Measurements from ENCODE around the gene ANKMY1. TPM values are rescaled to one million over a fixed set of nuclear protein-coding genes. Genes with fewer than 3 reads are reported as not detected.
"Not testable (repeated sequence)": the region's sequence is repeated elsewhere in the genome, so short reads cannot be mapped to it uniquely, and the experiment has no call there.

Gene ANKMY1
- total and polyA plus RNA-seq, 2 experiments from 2014 or later, result 2.3 to 8.9 TPM

DNA sequence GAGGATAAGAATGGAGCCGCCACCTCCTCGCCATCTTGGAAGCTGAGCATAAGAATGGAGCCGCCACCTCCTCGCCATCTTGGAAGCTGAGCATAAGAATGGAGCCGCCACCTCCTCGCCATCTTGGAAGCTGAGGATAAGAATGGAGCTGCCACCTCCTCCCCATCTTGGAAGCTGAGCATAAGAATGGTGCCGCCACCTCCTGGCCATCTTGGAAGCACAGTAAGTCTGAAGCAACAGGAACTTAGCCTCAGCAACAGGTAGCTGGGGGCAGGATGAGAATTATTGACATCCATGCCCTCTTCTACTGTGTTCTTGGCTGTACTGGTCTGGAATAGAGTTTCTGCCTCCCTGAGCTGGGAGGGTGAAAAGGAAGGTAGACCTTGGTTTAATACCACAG, 60.7 kb downstream of the ANKMY1 start:
- not testable (repeated sequence) for H3K27ac ChIP-seq (ENCODE audit: low read depth); H3K4me2 ChIP-seq; H3K4me3 Mint-ChIP-seq; H3K27me3 Mint-ChIP-seq (ENCODE audit: insufficient read depth, low read depth, poor library complexity); H3K27me3 ChIP-seq (ENCODE audit: insufficient read depth); H3K4me1 Mint-ChIP-seq; H3K79me2 ChIP-seq (replicated peaks; ENCODE audit: insufficient read depth); H3K4me1 ChIP-seq (ENCODE audit: insufficient read depth); H3K9me2 ChIP-seq (ENCODE audit: insufficient read depth); H3K36me3 ChIP-seq (ENCODE audit: insufficient read depth); H4K20me1 ChIP-seq (replicated peaks; ENCODE audit: insufficient read depth); H3F3A ChIP-seq (replicated peaks; ENCODE audit: low read depth); H3K4me3 ChIP-seq; H2AFZ ChIP-seq; H3K27ac Mint-ChIP-seq
- TF ChIP-seq, protein P1, sequence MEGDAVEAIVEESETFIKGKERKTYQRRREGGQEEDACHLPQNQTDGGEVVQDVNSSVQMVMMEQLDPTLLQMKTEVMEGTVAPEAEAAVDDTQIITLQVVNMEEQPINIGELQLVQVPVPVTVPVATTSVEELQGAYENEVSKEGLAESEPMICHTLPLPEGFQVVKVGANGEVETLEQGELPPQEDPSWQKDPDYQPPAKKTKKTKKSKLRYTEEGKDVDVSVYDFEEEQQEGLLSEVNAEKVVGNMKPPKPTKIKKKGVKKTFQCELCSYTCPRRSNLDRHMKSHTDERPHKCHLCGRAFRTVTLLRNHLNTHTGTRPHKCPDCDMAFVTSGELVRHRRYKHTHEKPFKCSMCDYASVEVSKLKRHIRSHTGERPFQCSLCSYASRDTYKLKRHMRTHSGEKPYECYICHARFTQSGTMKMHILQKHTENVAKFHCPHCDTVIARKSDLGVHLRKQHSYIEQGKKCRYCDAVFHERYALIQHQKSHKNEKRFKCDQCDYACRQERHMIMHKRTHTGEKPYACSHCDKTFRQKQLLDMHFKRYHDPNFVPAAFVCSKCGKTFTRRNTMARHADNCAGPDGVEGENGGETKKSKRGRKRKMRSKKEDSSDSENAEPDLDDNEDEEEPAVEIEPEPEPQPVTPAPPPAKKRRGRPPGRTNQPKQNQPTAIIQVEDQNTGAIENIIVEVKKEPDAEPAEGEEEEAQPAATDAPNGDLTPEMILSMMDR (conservative IDR thresholded peaks at IDR 0.05; ENCODE audit: low read depth in 2 of 2), result peak; percentile 53 to 83
- Mint-ChIP-seq H3K36me3 (ENCODE audit: low read depth) (peaks cover 17% of the 10 kb centered on the region), H3K9me3 (peaks cover 38% of the 10 kb centered on the region)
- ATAC-seq (peak; percentile 86), DNase-seq (ENCODE audit: low spot score) (peak; percentile 77)

DNA sequence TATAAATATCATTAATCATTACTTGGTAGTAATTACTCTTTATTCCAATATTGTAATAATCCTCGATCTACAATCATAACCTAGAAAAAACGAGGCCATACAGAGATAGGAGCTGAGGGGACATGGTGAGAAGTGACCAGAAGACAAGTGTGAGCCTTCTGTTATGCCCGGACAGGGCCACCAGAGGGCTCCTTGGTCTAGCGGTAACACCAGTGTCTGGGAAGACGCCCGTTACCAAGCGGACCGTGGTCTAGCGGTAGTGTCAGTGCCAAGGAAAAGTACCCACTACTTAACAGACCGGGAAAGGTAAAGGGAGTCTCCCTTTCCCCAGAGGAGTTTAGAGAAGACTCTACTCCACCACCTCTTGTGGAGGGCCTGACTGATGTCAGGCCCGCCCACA, 62.8 kb downstream of the ANKMY1 start:
- not testable (repeated sequence) for H3K36me3 ChIP-seq (ENCODE audit: insufficient read depth); H3K27ac ChIP-seq (ENCODE audit: low read depth); H3K4me1 ChIP-seq (ENCODE audit: insufficient read depth); H3K4me2 ChIP-seq; H3K4me3 Mint-ChIP-seq; H3K27me3 ChIP-seq (ENCODE audit: insufficient read depth); H3K9me2 ChIP-seq (ENCODE audit: insufficient read depth); H3K79me2 ChIP-seq (replicated peaks; ENCODE audit: insufficient read depth); H3F3A ChIP-seq (replicated peaks; ENCODE audit: low read depth); H2AFZ ChIP-seq; H3K4me3 ChIP-seq; H3K27ac Mint-ChIP-seq; ATAC-seq; H3K27me3 Mint-ChIP-seq (ENCODE audit: insufficient read depth, low read depth, poor library complexity); H3K4me1 Mint-ChIP-seq; H4K20me1 ChIP-seq (replicated peaks; ENCODE audit: insufficient read depth)
- DNase-seq (ENCODE audit: low spot score), result peak; percentile 44
- Mint-ChIP-seq H3K9me3 (peaks cover 52% of the 10 kb centered on the region), H3K36me3 (ENCODE audit: low read depth) (peaks cover 17% of the 10 kb centered on the region)
- TF ChIP-seq, protein P1 (conservative IDR thresholded peaks at IDR 0.05; ENCODE audit: low read depth in 2 of 2), result peak; percentile 55 to 56

DNA sequence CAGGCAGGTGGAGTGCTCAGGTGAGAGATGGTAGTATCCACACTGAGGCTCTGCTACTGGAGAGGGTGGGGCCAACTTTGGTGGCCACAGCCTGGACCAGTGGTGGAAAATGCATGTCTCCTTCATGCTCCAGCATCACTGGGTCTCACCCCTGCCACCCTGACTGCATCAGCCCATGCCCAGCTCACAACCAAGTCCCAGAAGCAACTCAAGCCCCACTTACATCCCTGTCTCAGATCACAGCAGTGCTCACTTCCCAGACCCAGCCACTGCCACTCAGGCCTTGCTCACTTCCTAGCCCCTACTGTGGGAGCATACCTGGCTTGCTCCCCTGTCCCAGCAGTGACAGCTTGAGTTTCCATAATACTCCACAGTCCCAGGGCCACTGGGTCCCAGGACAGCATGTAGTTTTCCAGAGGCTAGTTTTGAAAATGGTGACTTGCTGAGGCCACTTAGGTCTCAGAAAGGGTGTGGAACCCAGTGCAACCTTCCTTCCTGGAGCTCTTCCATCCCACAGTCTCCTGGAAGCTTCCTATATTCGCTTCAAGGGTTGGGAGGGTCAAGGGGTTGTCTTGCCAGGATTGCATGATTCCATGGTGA, 63.5 kb downstream of the ANKMY1 start:
- peaks cover 59% of the 10 kb centered on the region for H3K9me3 Mint-ChIP-seq
- no peak overlapping the region for H2AFZ ChIP-seq

More for the DNA sequence above, 63.5 kb downstream of the ANKMY1 start:
- Histone ChIP-seq H3K79me2 (replicated peaks; ENCODE audit: insufficient read depth) (no peaks in the 10 kb centered on the region), H3K36me3 (ENCODE audit: insufficient read depth) (no peaks in the 10 kb centered on the region), H3K9me2 (ENCODE audit: insufficient read depth) (peaks cover 6% of the 10 kb centered on the region; the same call in 1 of the 2 replicates), H3K4me1 (ENCODE audit: insufficient read depth) (no peaks in the 10 kb centered on the region), H3K27me3 (ENCODE audit: insufficient read depth) (no peaks in the 10 kb centered on the region), H3F3A (replicated peaks; ENCODE audit: low read depth) (no peaks in the 10 kb centered on the region), H4K20me1 (replicated peaks; ENCODE audit: insufficient read depth) (no peaks in the 10 kb centered on the region), H3K4me2 (no peak overlapping the region), H3K27ac (ENCODE audit: low read depth) (no peak overlapping the region), H3K4me3 (no peak overlapping the region)
- Mint-ChIP-seq H3K4me3 (no peak overlapping the region), H3K27me3 (ENCODE audit: insufficient read depth, low read depth, poor library complexity) (peaks cover 5% of the 10 kb centered on the region), H3K27ac (no peak overlapping the region), H3K4me1 (no peaks in the 10 kb centered on the region; the same call in 2 of the 3 replicates), H3K36me3 (ENCODE audit: low read depth) (peaks cover 17% of the 10 kb centered on the region)
- ATAC-seq (no peak), DNase-seq (ENCODE audit: low spot score) (no peak)
- TF ChIP-seq, protein P2, sequence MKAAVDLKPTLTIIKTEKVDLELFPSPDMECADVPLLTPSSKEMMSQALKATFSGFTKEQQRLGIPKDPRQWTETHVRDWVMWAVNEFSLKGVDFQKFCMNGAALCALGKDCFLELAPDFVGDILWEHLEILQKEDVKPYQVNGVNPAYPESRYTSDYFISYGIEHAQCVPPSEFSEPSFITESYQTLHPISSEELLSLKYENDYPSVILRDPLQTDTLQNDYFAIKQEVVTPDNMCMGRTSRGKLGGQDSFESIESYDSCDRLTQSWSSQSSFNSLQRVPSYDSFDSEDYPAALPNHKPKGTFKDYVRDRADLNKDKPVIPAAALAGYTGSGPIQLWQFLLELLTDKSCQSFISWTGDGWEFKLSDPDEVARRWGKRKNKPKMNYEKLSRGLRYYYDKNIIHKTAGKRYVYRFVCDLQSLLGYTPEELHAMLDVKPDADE (IDR thresholded peaks at IDR 0.05), result no peak
- no peak for TF ChIP-seq STAT1 (IDR thresholded peaks at IDR 0.05; ENCODE audit: unreplicated experiment)
- TF ChIP-seq NANOG (IDR thresholded peaks at IDR 0.05; ENCODE audit: borderline replicate concordance), result no peak
- no peak for TF ChIP-seq ZNF114 (CRISPR knock-in tag; IDR thresholded peaks at IDR 0.05)
- TF ChIP-seq ZNF331 (CRISPR knock-in tag; IDR thresholded peaks at IDR 0.05; ENCODE audit: low read depth), result no peak
- TF ChIP-seq JUNB (IDR thresholded peaks at IDR 0.05; ENCODE audit: unreplicated experiment), result no peak
- TF ChIP-seq POLR2AphosphoS5 (IDR thresholded peaks at IDR 0.05; ENCODE audit: low read depth), result no peak
- TF ChIP-seq EZH2phosphoT487 (IDR thresholded peaks at IDR 0.05; ENCODE audit: unreplicated experiment), result no peak
